SKM-1 (cell line): ENCODE data around the gene RASA2.

Experiments
- DNase-seq: peaks from one replicate; lab custom pipeline; 2025; ENCODE audit not compliant: unreplicated experiment; lab: John Stamatoyannopoulos, UW

Gene RASA2

GRCh38 chr3:141661229-141662196 lies 174.7 kb downstream of the RASA2 start:
- DNase-seq = no peak

GRCh38 chr3:141663993-141664392 lies 177.2 kb downstream of the RASA2 start:
- DNase-seq = no peak
